AG09309 (cell line): ENCODE results near the gene CEP250.

Source experiments
- DNase-seq: peaks from one replicate; pipeline ENCODE4 v3.0.0-alpha.2; 2010; ENCODE audit warnings: low read depth
- H3K4me3 ChIP-seq: 2 replicates; pipeline ENCODE4 v1.5.1; 2011; ENCODE audit warnings: mild to moderate bottlenecking, low read depth, low read length, moderate library complexity; ENCODE audit not compliant: control insufficient read depth
- CTCF ChIP-seq: IDR thresholded peaks from 2 replicates; pipeline ENCODE4 v1.5.1; 2011; ENCODE audit warnings: mild to moderate bottlenecking, low read depth, low read length, inconsistent platforms; ENCODE audit not compliant: insufficient read depth, control insufficient read depth; ENCODE audit errors: missing control alignments

Gene CEP250

GRCh38 chr20:35454881-35455609, at the start of gene CEP250:
Gene CEP250, plus strand, starts transcription at chr20:35455598. Its CDS starts 6,770 bp downstream, at chr20:35462368.
- peak; percentile 75 for DNase-seq
- TF ChIP-seq CTCF = no peak
- H3K4me3 ChIP-seq = peak within 1 kb of the TSS; percentile 78

GRCh38 chr20:35405775-35406174, 49.6 kb upstream of the CEP250 start:
- no peak for DNase-seq
- no peak overlapping the region for H3K4me3 ChIP-seq
- no peak for TF ChIP-seq CTCF

GRCh38 chr20:35408270-35408669, 47.1 kb upstream of the CEP250 start:
- no peak overlapping the region for H3K4me3 ChIP-seq
- no peak for TF ChIP-seq CTCF
- no peak for DNase-seq

- no peak for DNase-seq
- TF ChIP-seq CTCF = no peak
- H3K4me3 ChIP-seq = no peak overlapping the region
These were observed 45.9 kb upstream of the CEP250 start for GRCh38 chr20:35409542-35409941.

GRCh38 chr20:35410613-35411012, 44.8 kb upstream of the CEP250 start:
- no peak overlapping the region; the same call in 1 of the 2 replicates for H3K4me3 ChIP-seq
- TF ChIP-seq CTCF = no peak
- DNase-seq = no peak

- DNase-seq = no peak
These were observed 34.1 kb upstream of the CEP250 start for GRCh38 chr20:35421322-35421721.

More at GRCh38 chr20:35421322-35421721, 34.1 kb upstream of the CEP250 start:
- TF ChIP-seq CTCF = no peak
- no peak overlapping the region for H3K4me3 ChIP-seq
